PC-9 (cell line): Measurements from ENCODE around the gene KMT5C. TPM values are rescaled to one million over a fixed set of nuclear protein-coding genes. Genes with fewer than 3 reads are reported as not detected.

ENCODE experiments used
- BruUV-seq: library from RNA; stranded (reverse); fragments of 400-500 nt; replicated peaks from 2 replicates; lab custom pipeline; 2021; lab: Mats Ljungman, UMichigan
- CTCF ChIA-PET: fragments of 300-600 bp; sonication (Branson Sonifier 250); formaldehyde crosslinking; loops from one replicate; lab custom pipeline; 2022; ENCODE audit warnings: antibody characterized with exemption; lab: Charles Lee
- POLR2A ChIA-PET: fragments of 300-600 bp; sonication (Branson Sonifier 250); formaldehyde crosslinking; loops from one replicate; lab custom pipeline; 2022; ENCODE audit warnings: antibody characterized with exemption; ENCODE audit not compliant: unreplicated experiment; lab: Charles Lee
- DNase-seq, 2 experiments: peaks; one replicate each; pipeline versions ENCODE4 v3.0.0 to v3.0.0-alpha.2; 2015 to 2022; ENCODE audit warnings: mixed read lengths in 1 of 2
- H2AFZ ChIP-seq: fragments of 200-600 bp; sonication (generic); 2 replicates; pipeline ENCODE4 v1.8.1; 2017; ENCODE audit warnings: antibody characterized with exemption
- H3F3A ChIP-seq: fragments of 200-600 bp; sonication (generic); 2 replicates; pipeline ENCODE4 v1.8.1; 2017; ENCODE audit warnings: antibody characterized with exemption, mild to moderate bottlenecking, low read depth; ENCODE audit not compliant: insufficient read depth
- H3K27ac ChIP-seq: fragments of 200-600 bp; sonication (generic); 2 replicates; pipeline ENCODE4 v1.6.1; 2016; ENCODE audit warnings: mixed run types
- H3K27me3 ChIP-seq: fragments of 200-600 bp; sonication (generic); 2 replicates; pipeline ENCODE4 v1.6.1; 2016; ENCODE audit warnings: low read depth, mixed run types; ENCODE audit not compliant: insufficient read depth
- H3K36me3 ChIP-seq: fragments of 200-600 bp; sonication (generic); 2 replicates; pipeline ENCODE4 v1.6.1; 2016; ENCODE audit warnings: low read depth, mixed run types
- H3K4me1 ChIP-seq: fragments of 200-600 bp; sonication (generic); replicated peaks from 2 replicates; pipeline ENCODE4 v1.6.1; 2016; ENCODE audit warnings: mixed run types; ENCODE audit not compliant: insufficient read depth
- H3K4me2 ChIP-seq: fragments of 200-600 bp; sonication (generic); 2 replicates; pipeline ENCODE4 v1.6.1; 2017; ENCODE audit warnings: mixed run types
- H3K4me3 ChIP-seq: fragments of 200-600 bp; sonication (generic); 2 replicates; pipeline ENCODE4 v1.6.1; 2016; ENCODE audit warnings: mixed run types
- H3K79me2 ChIP-seq: fragments of 200-600 bp; sonication (generic); 2 replicates; pipeline ENCODE4 v1.6.1; 2017; ENCODE audit warnings: low read depth, mixed run types
- H3K9me2 ChIP-seq: fragments of 200-600 bp; sonication (generic); 2 replicates; pipeline ENCODE4 v1.8.1; 2017; ENCODE audit warnings: mild to moderate bottlenecking; ENCODE audit not compliant: insufficient read depth
- H3K9me3 ChIP-seq: fragments of 200-600 bp; sonication (generic); 2 replicates; pipeline ENCODE4 v1.8.1; 2016; ENCODE audit warnings: low read depth; ENCODE audit not compliant: insufficient read depth
- H4K20me1 ChIP-seq: fragments of 200-600 bp; sonication (generic); 2 replicates; pipeline ENCODE4 v1.8.1; 2017; ENCODE audit not compliant: insufficient read depth
- CTCF ChIP-seq: fragments of 200-600 bp; sonication (generic); conservative IDR thresholded peaks from 2 replicates; pipeline ENCODE4 v1.6.1; 2017; ENCODE audit warnings: mixed run types, antibody characterized with exemption, mild to moderate bottlenecking, moderate library complexity
- EZH2 ChIP-seq: fragments of 200-600 bp; sonication (generic); IDR thresholded peaks from 2 replicates; pipeline ENCODE4 v1.8.0; 2017; ENCODE audit warnings: antibody characterized with exemption, low read depth
- intact Hi-C: fragments of 100-400 bp; cut with micrococcal nuclease; formaldehyde crosslinking; loops from one replicate; pipeline ENCODE4 v1.10.0; 2022; ENCODE audit not compliant: unreplicated experiment
- total RNA-seq: library from RNA; stranded (reverse); gene quantifications from 2 replicates; pipeline ENCODE4 v1.2.3, GENCODE V29; 2021

Gene KMT5C
- total RNA-seq, 1 experiment from 2014 or later, result 71.6 TPM

- CTCF ChIA-PET, result no interaction called here
These were observed 34.2 kb upstream of the KMT5C start for GRCh38 chr19:55305491-55305890.

GRCh38 chr19:55305983-55306562, 33.6 kb upstream of the KMT5C start:
- Histone ChIP-seq H3K4me1 (0 out of 2 replicates have a peak, but pooled peaks cover 4% of the 10 kb centered on the region), H2AFZ (no peak overlapping the region)
- POLR2A ChIA-PET, result interaction anchor here (1.1 kb wide), 1 partner anchor 33 kb away, joined by 5 read pairs; no protein-coding TSS in a partner anchor

More at GRCh38 chr19:55305491-55305890, 34.2 kb upstream of the KMT5C start:
- no peak overlapping the region for H3K4me3 ChIP-seq
- peak in 1 of 2 experiments; percentile 35 for DNase-seq
- no peak overlapping the region for H3K27ac ChIP-seq
- H2AFZ ChIP-seq, result no peak overlapping the region
- BruUV-seq, result no TSS peak
- no peaks in the 10 kb centered on the region for H4K20me1 ChIP-seq
- peaks cover 10% of the 10 kb centered on the region; the same call in 1 of the 2 replicates for H3F3A ChIP-seq
- H3K79me2 ChIP-seq, result no peaks in the 10 kb centered on the region
- TF ChIP-seq EZH2 (no peak), CTCF (no peak)
- H3K9me2 ChIP-seq, result no peaks in the 10 kb centered on the region
- POLR2A ChIA-PET, result interaction anchor here (0.5 to 1.1 kb wide), 2 partner anchors 16 to 33 kb away, joined by 4 to 5 read pairs; no protein-coding TSS in a partner anchor
- H3K9me3 ChIP-seq, result no peaks in the 10 kb centered on the region
- intact Hi-C loops, result no loop called here
- no peaks in the 10 kb centered on the region for H3K36me3 ChIP-seq
- 0 out of 2 replicates have a peak, but pooled peaks cover 4% of the 10 kb centered on the region for H3K4me1 ChIP-seq
- H3K4me2 ChIP-seq, result no peak overlapping the region
- H3K27me3 ChIP-seq, result no peaks in the 10 kb centered on the region

GRCh38 chr19:55306712-55307111, 33.0 kb upstream of the KMT5C start:
- H3K4me2 ChIP-seq, result no peak overlapping the region
- H3K9me2 ChIP-seq, result no peaks in the 10 kb centered on the region
- H3K27me3 ChIP-seq, result no peaks in the 10 kb centered on the region
- H3K4me3 ChIP-seq, result no peak overlapping the region
- no TSS peak for BruUV-seq
- H3K9me3 ChIP-seq, result no peaks in the 10 kb centered on the region
- POLR2A ChIA-PET, result interaction anchor here (1.1 kb wide), 1 partner anchor 32 kb away, joined by 5 read pairs; no protein-coding TSS in a partner anchor
- H3K79me2 ChIP-seq, result no peaks in the 10 kb centered on the region
- CTCF ChIA-PET, result no interaction called here
- H4K20me1 ChIP-seq, result no peaks in the 10 kb centered on the region
- 0 out of 2 replicates have a peak, but pooled peaks cover 4% of the 10 kb centered on the region for H3K4me1 ChIP-seq
- H3K36me3 ChIP-seq, result no peaks in the 10 kb centered on the region
- no peak overlapping the region for H2AFZ ChIP-seq
- DNase-seq, result no peak
- peaks cover 10% of the 10 kb centered on the region; the same call in 1 of the 2 replicates for H3F3A ChIP-seq
- H3K27ac ChIP-seq, result no peak overlapping the region
- TF ChIP-seq EZH2 (no peak), CTCF (no peak)
- intact Hi-C loops, result no loop called here

More at GRCh38 chr19:55305983-55306562, 33.6 kb upstream of the KMT5C start:
- H3K9me2 ChIP-seq, result no peaks in the 10 kb centered on the region
- no peak overlapping the region for H3K4me2 ChIP-seq
- CTCF ChIA-PET, result interaction anchor here (0.6 kb wide), 1 partner anchor 103 kb away, joined by 5 read pairs; no protein-coding TSS in a partner anchor
- intact Hi-C loops, result no loop called here
- no peaks in the 10 kb centered on the region for H3K79me2 ChIP-seq
- no peaks in the 10 kb centered on the region for H3K36me3 ChIP-seq
- H4K20me1 ChIP-seq, result no peaks in the 10 kb centered on the region
- peaks cover 10% of the 10 kb centered on the region; the same call in 1 of the 2 replicates for H3F3A ChIP-seq
- H3K27me3 ChIP-seq, result no peaks in the 10 kb centered on the region
- no peak overlapping the region for H3K4me3 ChIP-seq
- no peak for DNase-seq
- BruUV-seq, result no TSS peak
- no peaks in the 10 kb centered on the region for H3K9me3 ChIP-seq
- H3K27ac ChIP-seq, result no peak overlapping the region
- TF ChIP-seq CTCF (no peak), EZH2 (no peak)
